Pons (tissue), 1 donor: Measurements from ENCODE around the gene HSD11B2.
A peak's percentile ranks its signal among the peaks of the same experiment; 100 is the strongest.

ENCODE experiments used
- DNase-seq: peaks from one replicate; pipeline ENCODE4 v3.0.0-alpha.2; 2016; ENCODE audit warnings: low spot score

Gene HSD11B2

DNA sequence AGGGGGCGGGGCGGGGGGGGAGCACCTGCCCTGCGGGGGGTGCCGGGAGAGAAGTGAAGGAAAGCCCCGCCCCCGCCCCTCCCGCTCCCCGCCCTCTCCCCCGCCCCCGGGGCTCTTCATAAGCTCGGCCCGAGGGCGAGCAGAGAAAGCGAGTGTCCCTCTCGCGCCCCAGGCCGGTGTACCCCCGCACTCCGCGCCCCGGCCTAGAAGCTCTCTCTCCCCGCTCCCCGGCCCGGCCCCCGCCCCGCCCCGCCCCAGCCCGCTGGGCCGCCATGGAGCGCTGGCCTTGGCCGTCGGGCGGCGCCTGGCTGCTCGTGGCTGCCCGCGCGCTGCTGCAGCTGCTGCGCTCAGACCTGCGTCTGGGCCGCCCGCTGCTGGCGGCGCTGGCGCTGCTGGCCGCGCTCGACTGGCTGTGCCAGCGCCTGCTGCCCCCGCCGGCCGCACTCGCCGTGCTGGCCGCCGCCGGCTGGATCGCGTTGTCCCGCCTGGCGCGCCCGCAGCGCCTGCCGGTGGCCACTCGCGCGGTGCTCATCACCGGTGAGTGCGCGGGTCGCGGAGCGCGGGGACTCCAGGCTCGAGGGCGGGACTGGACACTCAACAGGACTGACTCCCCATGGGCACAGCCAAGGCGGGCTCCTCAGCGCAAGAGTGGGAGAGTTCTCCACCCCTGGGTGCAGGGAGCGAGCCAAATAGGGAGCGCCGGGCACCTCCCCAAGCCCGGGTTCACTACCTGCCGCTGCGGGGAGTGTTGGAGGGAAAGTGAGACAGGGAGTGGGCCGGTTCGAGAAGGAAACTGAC, at the start of gene HSD11B2:
Gene HSD11B2 (plus strand): TSS at position 145 of the 798 bp plus-strand sequence. CDS start 128 bp downstream, at position 273.
- DNase-seq: no peak

DNA sequence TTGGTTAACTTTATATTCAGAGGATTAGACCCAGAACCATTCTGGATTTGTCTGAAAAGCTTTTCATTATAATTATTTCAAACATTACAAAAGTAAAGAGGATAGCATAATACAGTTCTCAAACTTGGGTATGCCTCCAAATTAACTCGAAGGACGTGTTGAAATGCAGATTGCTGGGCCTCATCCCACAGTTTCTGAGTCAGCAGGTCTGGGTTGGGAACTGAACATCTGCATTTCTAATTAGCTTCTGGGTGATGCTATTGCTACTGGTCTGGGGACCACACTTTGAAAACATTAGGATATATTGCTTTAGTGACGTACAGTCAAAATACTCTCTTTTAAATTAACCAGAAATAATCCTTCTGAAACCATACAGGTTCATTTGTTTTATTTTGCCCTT, 47.6 kb upstream of the HSD11B2 start:
- no peak for DNase-seq

DNA sequence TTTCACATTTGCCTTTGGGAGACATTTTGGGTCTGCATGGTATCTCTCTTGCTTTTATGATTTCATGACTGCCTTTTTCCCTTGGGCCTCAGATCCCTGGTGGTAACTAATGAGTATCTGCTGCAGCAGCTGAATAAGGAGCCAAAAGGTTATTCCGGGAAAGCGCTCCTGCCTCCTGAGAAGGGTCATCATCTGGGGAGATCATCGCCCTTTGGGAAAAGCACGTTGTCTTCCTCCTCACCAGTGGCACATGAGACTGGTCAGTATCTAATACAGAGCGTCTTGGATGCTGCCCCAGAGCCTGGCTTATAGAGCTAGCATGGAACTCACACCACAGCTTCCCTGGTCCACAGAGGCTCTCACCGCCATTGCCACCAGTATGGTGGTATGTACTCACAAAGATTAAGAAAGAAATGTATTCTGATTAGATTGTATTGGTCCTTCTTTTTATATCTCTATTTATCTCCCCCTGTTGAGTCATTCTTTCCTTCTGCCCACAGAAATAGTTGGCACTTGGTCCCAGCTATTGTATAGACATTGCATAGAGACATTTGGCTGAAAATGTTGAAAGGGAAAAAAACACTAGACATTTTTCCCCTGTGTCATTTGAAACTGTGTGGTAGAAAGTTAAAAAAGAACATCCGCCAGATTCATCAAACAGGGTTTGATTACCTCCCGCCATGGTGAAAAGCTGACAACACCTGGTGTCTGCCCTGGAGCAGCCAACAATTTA, 46.0 kb upstream of the HSD11B2 start:
- no peak for DNase-seq

DNA sequence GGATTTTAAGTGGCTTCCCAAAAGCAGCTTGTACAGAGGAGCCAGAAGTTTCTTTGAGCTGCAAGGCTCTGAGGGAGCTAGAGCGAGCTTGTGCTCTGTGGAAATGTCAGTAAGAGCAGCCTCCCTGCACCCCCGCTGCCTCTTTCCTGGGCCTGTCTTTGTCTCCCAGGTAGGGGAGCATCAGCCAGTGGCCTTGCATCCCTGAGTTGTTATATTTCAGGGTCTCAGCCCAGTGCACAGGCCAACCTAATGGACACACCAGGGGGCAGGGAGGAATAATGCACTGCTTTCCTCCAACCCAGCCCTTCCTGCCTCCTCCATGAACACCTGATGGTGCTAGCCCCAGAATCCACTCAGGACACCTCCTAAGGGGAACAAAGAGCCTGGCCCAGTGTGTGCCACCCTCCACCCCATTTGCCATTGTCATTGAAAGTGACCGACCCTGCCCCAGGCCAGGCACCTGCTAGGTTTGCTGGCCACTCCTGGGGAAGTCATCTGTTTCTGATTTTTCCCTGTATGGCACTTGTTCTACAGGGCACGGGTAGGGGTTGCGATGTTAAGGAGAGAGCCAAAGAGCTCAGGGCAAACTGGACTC, 44.0 kb upstream of the HSD11B2 start:
- DNase-seq: no peak

DNA sequence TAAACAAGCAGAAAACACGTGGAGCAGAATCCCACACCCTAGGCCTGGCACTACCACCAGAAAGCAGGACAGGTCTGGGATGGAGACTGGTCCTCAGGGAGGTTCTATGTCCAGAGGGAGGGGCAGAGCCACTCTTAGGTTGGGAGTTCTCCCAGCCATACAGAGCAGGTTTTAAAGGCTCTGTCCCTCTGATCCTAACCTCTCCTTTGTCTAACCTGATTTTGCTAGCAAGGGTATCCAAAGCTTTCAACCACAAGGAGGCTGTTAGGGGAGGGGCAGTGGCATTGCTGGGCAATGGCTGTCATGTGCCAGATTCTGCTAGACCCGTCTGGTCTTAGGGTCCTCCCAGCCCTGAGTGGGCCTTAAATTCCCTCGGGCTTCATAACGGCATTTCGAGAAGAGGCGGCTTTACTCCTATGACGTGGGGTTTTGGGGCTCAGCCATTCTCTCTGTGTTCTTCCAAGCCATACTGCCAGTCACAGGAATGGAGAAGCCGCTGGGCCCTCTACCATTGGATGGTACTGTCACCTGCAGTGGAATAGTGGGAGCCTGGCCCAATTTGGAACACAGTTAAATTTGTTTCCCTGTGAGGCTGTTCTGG, 43.3 kb upstream of the HSD11B2 start:
- no peak for DNase-seq

DNA sequence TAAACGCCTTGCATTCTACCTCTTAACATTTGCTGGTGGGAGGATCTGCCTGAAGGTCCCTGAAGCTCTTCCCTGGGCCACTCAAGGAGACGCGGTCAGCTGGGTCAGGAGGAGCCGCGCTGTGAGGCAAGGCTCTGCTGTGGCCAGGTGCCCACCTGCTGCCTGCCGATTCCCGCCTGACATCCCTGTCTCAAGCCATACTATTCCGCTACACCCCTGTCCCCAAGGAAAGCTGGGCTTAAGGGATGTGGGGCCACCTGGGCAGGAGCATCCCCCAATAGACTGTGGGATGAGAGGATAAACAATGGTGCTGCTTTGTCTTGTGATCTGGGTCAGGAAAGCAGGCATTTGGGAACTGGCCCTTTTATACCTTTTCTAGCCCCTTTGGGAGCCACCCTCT, 42.7 kb upstream of the HSD11B2 start:
- no peak for DNase-seq

DNA sequence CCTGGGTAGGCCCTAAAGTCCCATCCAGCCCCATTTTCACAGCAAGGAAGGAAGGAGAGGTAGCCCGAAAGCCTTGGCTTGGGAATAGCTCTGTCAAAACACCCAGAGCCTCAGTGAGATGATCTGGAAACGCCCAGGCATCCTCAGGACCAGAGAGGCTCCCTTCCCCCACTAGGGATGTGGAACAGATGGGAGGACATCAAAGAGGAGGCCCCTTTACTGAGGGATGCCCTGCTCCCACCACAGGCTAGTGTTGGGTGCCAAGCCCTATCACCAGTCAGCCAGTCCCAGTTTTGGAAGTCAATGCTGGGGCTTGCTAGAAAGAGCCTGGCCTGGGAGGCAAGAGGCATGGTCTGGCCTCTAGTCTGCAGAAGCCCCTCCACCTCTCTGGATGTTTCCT, 42.3 kb upstream of the HSD11B2 start:
- no peak for DNase-seq

DNA sequence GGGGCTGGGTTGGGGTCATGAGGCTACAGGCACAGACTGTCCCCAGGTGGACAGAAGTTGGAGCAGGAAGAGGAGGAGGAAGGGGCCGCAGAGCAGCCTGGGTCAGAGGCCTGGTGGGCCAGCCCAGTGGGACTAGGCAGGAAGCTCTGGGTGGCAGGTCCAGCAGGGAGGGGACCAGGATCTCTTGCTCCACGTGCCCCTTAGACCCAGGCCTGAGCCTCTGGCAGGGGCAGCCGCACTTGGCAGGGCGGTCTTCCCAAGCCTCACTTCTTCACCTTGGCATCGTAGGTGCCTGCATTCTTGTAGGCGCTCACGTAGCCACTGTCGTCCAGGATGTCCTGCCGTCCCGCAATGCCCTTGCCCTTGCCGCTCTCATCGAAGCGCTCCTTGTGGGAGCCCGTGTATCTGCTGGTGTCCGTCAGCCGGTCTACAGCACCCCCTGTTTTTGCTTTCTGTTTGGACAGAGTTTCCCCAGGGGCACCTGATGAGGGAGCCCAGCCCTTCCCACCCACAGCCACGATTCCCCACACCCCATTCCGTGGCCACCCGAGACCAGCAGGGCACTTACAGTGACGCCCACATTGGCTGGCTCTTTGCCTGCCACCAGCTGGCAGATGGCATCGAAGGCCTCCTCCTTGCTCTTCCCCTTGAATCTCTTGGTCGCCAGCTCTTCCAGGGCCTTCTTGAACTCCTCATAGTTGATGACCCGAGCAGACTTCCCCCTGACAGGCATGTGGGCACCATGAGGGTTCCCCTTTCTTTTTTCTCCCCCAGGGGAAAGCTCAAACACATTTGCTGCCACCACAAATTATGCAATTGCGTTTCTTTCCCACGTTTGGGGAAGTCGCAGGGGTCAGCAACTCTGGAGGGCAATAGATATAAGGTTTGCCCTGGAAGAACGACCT, 40.8 kb upstream of the HSD11B2 start:
- DNase-seq: peak; percentile 90

DNA sequence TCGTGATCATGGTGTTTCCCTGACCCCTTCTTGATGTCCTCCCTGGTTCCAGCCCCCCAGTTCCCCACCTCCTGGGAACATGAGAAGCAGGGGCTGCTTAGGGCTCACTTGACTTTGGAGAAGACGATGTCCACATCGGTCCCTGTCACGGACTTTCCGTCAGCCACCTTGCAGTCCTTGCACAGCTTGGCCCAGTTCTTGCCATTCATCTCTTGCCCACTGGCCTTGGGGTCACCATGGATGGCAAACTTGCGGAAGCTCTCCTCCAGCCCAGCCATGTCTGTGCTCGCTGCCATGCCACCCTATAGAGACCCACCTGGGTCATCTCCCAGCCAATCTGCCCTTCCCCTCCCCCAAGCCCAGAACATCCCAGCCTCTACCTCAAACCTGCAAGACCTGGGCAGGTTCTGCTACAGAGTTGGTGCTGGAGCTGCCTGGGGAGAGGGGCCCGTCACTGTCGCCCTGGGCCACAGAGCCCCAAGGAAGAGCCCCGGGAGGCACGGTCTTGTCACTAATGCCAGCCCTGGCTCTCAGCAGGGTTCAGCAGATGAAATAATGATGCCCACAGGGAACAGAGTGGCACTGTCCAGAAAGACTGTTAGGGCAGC, 40.0 kb upstream of the HSD11B2 start:
- DNase-seq: no peak

DNA sequence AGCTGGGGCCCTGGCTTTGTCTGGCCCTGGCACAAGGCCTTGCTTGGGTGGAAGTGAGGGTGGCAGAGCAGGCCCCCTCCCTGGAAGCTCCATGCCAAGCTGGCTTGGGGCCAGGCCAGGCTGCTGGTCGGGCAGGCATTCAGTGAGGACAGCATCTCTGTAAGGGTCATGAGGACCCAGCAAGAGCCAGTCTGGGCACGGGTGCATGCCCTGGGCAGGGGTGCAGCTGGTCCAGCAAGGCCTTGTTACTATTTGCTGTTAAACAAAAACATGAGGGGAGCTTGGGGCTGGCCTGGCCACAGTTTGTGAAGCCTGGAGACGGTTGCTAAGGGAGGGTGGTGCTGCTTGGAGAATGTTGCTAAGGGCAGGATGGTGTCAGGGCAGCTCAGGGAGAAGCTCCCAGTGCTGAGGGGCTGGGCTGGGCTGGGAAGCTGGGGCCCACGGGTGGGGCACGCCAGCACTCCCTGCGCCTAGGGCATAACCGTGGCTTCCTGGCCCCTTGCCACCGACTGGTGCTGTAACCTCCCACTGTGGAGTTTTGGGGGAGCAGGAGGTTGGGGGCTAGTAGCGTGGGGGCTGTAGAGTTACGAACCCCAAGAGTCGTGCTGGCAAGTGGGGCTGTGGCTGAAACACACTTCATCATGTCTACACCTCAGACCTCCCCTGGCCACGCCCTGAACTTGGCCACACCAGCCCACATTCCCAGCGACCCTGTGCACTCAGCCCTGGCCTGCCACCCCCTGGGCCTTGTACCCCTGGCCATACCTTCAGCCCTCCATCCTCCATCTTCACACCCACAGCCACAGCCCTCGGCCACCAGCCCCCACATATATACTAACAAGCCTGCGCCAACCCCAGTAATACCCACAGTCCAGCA, 39.3 kb upstream of the HSD11B2 start:
- peak; percentile 98 for DNase-seq

DNA sequence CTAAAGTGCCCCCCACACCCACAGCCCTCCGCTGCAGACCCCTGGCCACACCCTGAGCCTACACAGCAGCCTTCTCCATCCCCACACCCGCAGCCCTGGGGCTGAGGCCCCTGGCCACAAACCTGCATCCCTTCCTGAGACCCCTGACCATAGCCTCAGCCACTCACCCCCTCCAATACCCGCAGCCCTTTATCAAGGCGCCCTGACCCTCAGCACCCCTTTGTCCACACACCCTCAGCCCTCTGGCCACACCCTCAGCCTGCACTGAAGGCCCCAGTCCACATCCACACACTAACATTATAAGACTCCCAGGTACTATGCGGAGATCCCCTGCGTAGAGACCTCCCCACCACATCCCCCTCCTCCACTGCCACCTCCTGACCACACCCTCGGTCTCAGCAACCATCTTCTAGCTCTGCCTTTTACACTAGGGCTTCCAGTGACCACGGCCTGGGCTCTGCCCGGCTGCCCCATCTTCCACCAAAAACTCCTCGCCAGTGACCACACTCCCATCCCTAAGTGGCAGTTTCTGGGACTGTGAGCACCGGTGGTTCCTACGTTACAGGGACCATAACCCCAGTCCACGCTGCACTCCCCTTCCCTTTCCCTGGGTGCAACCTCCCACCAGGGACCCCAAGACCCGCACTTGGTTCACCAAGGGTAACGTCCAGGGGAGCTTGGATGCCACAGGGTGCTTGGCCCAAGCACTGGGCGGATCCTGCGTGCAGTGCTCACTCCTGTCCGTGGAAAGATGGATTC, 38.4 kb upstream of the HSD11B2 start:
- no peak for DNase-seq

DNA sequence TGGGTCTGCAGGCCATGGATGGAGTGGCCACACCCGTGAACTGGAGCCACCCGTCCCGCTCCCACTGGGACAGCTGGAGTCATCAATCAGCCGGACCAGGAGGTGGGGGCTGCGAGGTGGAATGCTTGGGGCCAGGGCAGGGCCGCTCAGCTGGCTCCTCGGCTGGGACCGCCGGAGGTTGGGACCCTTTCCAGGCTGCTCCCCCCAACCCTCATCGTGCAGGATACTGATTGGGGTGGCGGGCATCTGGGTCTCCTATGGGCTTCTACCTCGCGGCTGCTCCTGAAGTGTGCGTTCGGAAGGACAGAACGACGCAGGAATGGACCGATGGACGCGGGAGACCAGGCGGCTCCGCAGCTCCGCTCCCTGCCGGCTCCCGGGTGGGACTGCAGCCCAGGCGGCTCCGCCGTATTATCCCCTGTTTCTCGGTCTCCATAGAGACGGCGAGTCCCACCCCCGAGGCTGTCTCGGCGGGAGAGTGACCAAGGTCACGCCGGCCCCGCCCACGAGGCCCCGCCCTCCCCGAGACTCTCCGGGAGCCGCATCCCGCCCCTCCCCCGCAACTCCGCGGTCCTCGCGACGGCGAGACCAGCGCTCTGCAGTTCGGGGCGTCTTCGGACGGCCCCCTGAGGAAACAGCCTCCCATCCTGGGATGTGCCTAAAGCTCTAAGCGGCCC, 37.7 kb upstream of the HSD11B2 start, which contains the start of gene TPPP3:
Gene TPPP3 (minus strand): TSS at position 388 of the 677 bp plus-strand sequence. CDS start 2,387 bp downstream, outside the sequence.
- DNase-seq: peak; percentile 82

DNA sequence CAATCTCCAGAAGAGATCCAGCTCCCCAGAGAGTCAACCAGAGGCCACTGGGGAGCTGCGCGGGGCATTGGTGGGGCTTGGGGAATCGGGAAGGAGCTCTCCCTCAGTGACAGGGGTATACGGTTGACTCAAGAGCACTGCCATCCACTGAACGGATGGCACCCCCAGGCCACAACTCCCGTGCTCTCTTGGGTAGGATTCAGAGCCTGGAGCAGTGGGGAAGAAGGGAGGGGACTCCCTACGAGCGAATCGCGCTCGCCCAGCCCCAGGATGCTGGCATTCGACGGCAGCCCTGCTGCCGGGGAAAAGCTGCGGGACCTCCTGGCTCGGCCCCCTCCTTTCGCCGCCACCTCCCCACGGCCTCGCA, 37.1 kb upstream of the HSD11B2 start:
- DNase-seq: no peak

DNA sequence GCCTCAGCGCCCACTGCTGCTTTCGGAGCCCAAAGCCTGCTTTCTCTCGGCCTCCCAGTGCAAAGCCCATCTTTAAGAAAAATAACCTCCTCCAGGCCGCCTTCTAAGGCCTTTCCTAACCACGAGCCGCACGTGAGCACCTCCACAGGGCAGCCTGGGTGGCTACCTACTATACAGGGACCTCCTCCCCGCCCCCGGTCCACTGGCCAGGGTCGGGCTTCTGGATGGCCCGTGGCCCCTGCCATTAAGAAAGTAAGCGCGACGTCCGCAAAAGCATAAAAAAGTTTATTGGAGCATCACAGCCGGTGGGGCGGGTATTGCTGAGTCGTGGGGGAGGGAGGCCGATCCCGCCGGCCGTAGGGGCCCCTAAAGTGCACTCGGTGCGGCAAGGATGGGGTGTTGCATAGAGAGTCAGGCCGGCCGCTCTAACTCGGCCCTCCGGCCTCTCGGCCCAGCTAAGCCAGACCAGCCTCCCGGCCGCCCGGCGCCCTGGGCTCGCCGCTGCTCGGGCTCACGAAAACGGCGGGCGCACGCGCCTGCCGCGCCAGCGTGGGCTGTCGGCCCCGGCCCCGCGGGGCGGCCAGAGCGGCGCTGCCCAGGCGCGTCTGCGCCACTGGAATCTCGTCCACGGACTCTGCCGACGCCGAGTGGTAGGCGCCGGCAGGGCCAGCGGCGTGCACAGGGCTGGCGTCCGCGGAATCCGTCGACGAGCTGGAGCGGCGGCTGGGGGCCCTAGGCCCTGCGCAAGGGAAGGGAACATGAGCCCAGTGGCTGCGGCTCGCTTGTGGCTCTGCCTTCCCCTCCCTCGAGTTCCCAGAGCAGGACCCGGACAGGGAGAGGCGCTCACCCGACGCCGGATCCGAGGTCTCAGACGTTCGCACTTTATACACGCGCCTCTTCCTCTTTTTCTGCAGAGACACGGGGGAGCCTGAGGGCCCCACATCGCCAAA, 36.5 kb upstream of the HSD11B2 start:
- no peak for DNase-seq

DNA sequence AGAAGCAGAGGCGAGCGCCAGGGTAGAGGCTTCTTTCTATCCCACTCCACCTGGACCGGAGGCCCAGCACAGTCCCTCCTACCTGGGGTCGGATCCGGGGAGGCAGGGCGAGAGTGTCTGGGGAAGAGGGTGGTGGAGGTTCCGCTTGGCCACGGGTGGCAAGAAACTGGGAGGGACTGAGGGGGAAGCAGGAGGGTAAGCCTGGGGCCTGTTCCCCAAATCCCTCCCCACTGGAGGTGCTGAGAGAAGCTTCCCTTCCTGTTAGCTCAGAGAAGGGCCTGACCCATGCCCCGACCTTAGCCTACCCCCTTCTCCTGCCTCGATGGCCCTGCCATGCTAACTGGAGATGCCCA, 35.8 kb upstream of the HSD11B2 start:
- no peak for DNase-seq

DNA sequence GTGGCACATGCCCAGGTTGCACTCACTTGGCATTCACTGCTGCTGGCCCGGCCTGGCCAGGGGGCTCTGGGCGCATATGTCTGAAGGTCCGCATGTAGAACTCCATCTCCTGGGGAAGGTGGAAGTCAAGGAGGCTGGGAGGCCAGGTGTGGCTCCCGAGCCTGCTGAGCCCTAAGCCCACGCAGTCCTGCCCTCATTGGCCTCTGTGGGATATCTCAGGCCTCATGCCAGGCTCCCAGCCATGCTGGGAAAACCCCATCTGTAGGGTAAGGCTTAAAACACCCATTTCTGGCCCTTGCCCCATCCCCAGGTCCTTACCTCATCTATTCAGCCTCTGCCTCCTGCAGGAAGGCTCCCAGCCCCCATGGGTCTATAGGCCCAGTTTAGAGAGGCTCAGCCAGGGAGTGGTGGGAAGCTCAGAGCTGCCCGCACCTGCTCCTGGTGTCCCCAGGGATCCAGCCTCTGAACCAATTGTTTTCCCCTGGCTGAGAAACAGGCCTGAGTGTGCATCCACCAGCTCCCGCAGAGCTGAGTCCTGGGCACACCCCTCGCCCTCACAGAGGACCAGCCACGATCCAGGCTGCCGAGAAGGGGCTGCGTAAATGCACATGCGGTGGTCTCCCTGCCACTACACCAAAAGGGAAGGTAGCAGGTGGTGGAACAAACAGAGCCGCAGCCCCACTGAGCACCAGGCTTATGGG, 35.3 kb upstream of the HSD11B2 start:
- DNase-seq: no peak
